ENCODE measurements around the gene GBP3.
A peak's percentile ranks its signal among the peaks of the same experiment; 100 is the strongest.

The GBP3 gene, protein sequence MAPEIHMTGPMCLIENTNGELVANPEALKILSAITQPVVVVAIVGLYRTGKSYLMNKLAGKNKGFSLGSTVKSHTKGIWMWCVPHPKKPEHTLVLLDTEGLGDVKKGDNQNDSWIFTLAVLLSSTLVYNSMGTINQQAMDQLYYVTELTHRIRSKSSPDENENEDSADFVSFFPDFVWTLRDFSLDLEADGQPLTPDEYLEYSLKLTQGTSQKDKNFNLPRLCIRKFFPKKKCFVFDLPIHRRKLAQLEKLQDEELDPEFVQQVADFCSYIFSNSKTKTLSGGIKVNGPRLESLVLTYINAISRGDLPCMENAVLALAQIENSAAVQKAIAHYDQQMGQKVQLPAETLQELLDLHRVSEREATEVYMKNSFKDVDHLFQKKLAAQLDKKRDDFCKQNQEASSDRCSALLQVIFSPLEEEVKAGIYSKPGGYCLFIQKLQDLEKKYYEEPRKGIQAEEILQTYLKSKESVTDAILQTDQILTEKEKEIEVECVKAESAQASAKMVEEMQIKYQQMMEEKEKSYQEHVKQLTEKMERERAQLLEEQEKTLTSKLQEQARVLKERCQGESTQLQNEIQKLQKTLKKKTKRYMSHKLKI

DNA sequence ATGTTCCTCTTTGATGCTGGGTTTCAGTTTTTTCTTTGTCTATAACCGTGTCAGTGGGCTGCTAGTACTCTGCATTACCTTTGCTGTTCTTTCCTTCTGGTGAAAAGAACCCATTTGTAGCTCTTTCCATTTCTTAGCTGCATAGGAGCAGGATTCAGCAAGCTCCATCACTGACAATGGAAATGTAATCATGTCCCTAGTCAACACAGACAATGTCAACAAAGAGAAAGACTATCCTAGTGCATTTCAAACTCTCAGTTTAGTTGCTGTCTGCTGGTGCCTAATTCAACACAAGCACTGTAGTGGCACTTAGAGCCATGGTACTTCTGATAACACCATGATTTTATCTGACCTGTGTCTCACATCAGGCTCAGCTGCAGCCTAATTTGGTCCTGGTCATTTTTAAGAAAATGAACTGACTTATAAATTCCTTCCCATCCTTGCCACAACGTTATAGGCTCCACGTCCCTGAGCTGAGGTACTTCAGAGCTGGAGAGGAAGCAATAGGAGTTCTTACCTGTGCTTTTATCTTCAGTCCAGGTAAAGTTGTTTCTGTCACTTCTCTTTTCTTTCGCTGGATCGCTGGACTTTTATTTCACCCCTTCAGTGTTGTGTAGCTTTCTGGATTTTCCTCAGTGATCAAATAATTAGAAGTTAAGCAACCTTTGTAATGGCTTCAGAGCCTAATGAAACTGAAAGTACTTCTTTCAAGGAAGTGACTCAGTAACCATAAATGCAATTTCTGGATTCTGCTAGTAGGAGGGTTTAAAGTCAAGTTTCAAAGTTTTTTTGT lies at the start of gene GBP3:
GBP3 (minus strand) TSS at position 700 of the 793 bp plus-strand sequence. CDS start 2,145 bp downstream, outside the sequence.
- peak within 1 kb of the TSS; percentile 60 to 81 (median 76); a peak in 21 of 22 replicates for H3K9ac ChIP-seq
- H3K27me3 ChIP-seq, result no peaks in the 10 kb centered on the region
- H3K4me1 ChIP-seq, result peaks cover 15 to 24% (median 22%) of the 10 kb centered on the region in 10 experiments
- peaks cover 10 to 26% (median 19%) of the 10 kb centered on the region in 11 experiments; a peak in 19 of 22 replicates for H3K36me3 ChIP-seq
- peak within 1 kb of the TSS; percentile 52 to 72 (median 65) for H3K4me3 ChIP-seq
- peak within 1 kb of the TSS; percentile 67 to 86 (median 80); a peak in 21 of 22 replicates for H3K27ac ChIP-seq
- H4K20me1 ChIP-seq, result no peaks in the 10 kb centered on the region
- peak in 5 of 11 experiments; percentile 44 to 75 (median 61); a peak in 8 of 22 replicates for TF ChIP-seq Cebpa-rat (IDR thresholded peaks at IDR 0.05)
- peaks cover 0 to 7% (median 0%) of the 10 kb centered on the region in 11 experiments; a peak in 4 of 22 replicates for H3K9me3 ChIP-seq (replicated peaks in 1 of 11)
- peak within 1 kb of the TSS; percentile 71 to 90 (median 83) for H3K4me2 ChIP-seq

DNA sequence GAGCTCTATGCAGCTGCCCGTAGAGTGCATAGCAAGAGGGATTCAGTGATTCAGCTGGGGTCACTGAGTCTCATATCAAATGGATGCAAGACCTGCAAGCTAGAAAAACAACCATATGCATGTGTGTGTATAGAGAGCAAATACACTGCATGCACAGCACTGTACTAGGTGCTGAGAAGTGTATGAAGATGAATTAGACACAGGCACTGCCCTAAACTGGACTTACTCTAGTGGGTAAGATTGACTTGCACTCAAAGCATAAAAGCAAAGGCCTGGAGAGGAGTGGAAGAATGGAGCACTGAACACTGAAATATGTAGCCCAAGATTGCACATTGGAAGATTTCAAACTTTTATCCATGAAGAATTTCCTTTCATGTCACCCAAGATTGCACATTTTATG lies 47.8 kb upstream of the GBP3 start:
- Histone ChIP-seq H3K9ac (no peak overlapping the region), H3K9me3 (replicated peaks in 1 of 11) (peaks cover 0 to 22% (median 14%) of the 10 kb centered on the region in 11 experiments; a peak in 12 of 22 replicates), H3K36me3 (no peaks in the 10 kb centered on the region), H4K20me1 (no peaks in the 10 kb centered on the region), H3K4me2 (peak overlapping the region in 6 of 11 experiments; percentile 26 to 78 (median 48); a peak in 9 of 22 replicates), H3K27ac (no peak overlapping the region), H3K4me3 (no peak overlapping the region), H3K4me1 (peaks cover 1 to 11% (median 2%) of the 10 kb centered on the region in 10 experiments; a peak in 11 of 20 replicates), H3K27me3 (no peaks in the 10 kb centered on the region)
- TF ChIP-seq Cebpa-rat (IDR thresholded peaks at IDR 0.05), result no peak

DNA sequence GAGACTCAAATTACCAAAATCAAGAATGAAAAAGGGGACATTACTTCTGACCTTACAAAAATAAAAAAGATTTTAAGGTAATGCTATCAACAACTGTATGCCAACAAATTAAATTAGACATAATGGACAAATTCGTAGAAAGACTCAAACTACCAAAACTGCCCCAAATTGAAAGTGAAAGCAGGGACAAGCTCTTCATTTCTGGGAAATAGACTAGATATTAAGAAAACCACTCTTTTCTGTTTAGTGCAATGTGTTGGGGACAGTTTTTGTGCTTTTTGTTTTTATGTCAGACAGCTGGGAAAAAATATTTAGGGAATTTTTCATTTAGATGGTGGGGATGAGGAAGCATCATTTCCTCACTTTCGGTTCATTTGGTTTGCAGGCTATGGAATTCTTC lies 47.3 kb upstream of the GBP3 start:
- Histone ChIP-seq H3K4me3 (peak overlapping the region in 2 of 10 experiments; percentile 6 to 31; a peak in 1 of 20 replicates), H3K9me3 (replicated peaks in 1 of 11) (peaks cover 0 to 22% (median 13%) of the 10 kb centered on the region in 11 experiments; a peak in 12 of 22 replicates), H4K20me1 (no peaks in the 10 kb centered on the region)

DNA sequence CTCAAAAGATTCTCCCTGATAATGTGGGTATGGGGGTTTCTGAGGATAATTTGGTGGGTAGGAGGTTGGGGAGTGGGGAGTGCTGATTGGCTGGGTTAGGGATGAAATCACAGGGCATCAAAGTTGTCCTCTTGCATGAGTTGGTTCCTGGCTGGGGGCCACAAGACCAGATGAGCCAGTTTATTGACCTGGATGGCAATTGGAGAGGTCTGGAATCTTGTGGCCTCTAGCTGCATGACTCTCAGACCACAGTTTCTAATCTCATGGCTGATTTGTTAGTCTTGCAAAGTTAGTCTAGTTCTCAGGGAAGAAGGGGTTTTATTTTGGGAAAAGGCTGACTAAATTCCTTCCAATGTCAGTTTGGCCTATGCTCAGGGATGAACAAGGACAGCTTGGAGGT lies 45.6 kb upstream of the GBP3 start:
- no peak overlapping the region for H3K4me2 ChIP-seq
- H3K27ac ChIP-seq, result no peak overlapping the region

More for the DNA sequence above, 47.3 kb upstream of the GBP3 start:
- H3K36me3 ChIP-seq, result no peaks in the 10 kb centered on the region
- peaks cover 4 to 14% (median 8%) of the 10 kb centered on the region in 10 experiments; a peak in 17 of 20 replicates for H3K4me1 ChIP-seq
- peak overlapping the region in 2 of 11 experiments; percentile 8 to 23; a peak in 2 of 22 replicates for H3K27ac ChIP-seq
- TF ChIP-seq Cebpa-rat (IDR thresholded peaks at IDR 0.05), result no peak
- H3K4me2 ChIP-seq, result peak overlapping the region; percentile 14 to 78 (median 39); a peak in 16 of 22 replicates
- no peaks in the 10 kb centered on the region for H3K27me3 ChIP-seq
- peak overlapping the region in 1 of 11 experiments; percentile 29; a peak in 1 of 22 replicates for H3K9ac ChIP-seq

DNA sequence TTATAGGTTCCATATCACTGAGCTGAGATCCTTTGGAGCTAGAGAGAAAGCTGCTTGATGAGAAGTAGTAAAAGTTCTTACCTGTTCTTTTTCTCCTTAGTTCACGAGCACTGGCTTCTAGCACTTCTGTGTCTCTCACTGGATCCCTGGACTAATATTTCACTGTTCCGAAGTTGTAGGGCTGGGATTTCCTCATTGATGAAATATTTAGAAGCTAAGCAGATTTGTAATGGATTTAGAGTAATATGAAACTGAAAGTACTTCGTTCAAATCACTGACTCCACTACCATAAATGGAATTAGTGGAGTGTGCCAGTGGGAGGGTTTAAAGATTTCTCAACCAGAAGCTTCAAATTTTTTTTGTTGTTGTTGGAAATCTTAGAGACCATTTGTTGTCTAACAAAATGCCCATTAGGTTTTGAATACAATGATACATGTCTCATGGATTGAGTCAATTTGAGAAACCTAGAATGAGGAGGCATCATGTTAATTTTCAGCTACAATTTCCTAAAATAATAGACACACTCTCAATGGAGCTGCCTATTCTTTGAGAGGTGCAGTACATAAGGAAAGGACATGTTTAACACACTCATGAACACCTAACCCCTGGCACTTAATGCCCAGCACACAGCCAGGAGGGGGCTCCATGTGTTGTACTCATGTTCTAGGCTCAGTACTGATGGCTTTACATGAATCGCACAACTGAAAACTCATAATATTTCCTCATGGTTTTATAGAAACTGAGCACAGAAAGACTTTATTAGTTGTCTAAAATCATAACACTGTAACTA lies 42.6 kb upstream of the GBP3 start, which contains the start of gene GBP1:
GBP1 (minus strand) TSS at position 130 of the 790 bp plus-strand sequence. CDS start 1,974 bp downstream, outside the sequence.
- no peak for TF ChIP-seq Cebpa-rat (IDR thresholded peaks at IDR 0.05)
- no peaks in the 10 kb centered on the region for H4K20me1 ChIP-seq
- H3K27ac ChIP-seq, result peak within 1 kb of the TSS; percentile 34 to 69 (median 49); a peak in 19 of 22 replicates
- H3K4me1 ChIP-seq, result peaks cover 4 to 27% (median 15%) of the 10 kb centered on the region in 10 experiments; a peak in 17 of 20 replicates
- no peaks in the 10 kb centered on the region; a peak in 1 of 22 replicates for H3K9me3 ChIP-seq (replicated peaks in 1 of 11)
- H3K9ac ChIP-seq, result peak within 1 kb of the TSS; percentile 40 to 72 (median 59); a peak in 21 of 22 replicates
- H3K4me2 ChIP-seq, result peak within 1 kb of the TSS; percentile 67 to 93 (median 80)
- H3K27me3 ChIP-seq, result no peaks in the 10 kb centered on the region
- peak within 1 kb of the TSS; percentile 45 to 60 (median 51) for H3K4me3 ChIP-seq
- peaks cover 0 to 4% (median 0%) of the 10 kb centered on the region in 11 experiments; a peak in 1 of 22 replicates for H3K36me3 ChIP-seq

More for the DNA sequence above, 45.6 kb upstream of the GBP3 start:
- Histone ChIP-seq H3K9ac (no peak overlapping the region), H4K20me1 (no peaks in the 10 kb centered on the region), H3K27me3 (no peaks in the 10 kb centered on the region), H3K4me1 (peaks cover 4 to 27% (median 15%) of the 10 kb centered on the region in 10 experiments; a peak in 17 of 20 replicates), H3K4me3 (no peak overlapping the region), H3K9me3 (replicated peaks in 1 of 11) (peaks cover 0 to 7% (median under 1%) of the 10 kb centered on the region in 11 experiments; a peak in 4 of 22 replicates), H3K36me3 (no peaks in the 10 kb centered on the region)
- no peak for TF ChIP-seq Cebpa-rat (IDR thresholded peaks at IDR 0.05)

DNA sequence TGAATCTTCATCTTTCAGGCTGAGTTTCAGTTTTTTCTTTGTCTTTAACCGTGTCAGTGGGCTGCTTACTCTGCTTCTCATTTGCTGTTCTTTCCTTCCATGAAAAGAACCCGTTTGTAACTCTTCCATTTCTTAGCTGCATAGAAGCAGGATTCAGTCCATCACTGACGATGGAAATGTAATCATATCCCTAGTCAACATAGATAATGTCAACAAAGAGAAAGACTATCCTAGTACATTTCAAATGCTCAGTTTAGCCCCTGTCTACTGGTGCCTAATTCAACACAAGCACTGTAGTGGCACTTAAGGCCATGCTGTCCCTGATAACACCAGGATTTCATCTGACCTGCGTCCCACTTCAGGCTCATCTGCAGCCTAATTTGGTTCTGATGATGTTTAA lies 42.0 kb upstream of the GBP3 start:
- Histone ChIP-seq H3K9me3 (replicated peaks in 1 of 11) (no peaks in the 10 kb centered on the region), H3K27me3 (no peaks in the 10 kb centered on the region), H3K4me1 (peaks cover 4 to 21% (median 15%) of the 10 kb centered on the region in 10 experiments; a peak in 17 of 20 replicates), H3K4me2 (peak overlapping the region; percentile 67 to 93 (median 80)), H3K4me3 (peak overlapping the region; percentile 45 to 60 (median 51)), H3K27ac (peak overlapping the region in 10 of 11 experiments; percentile 34 to 69 (median 51); a peak in 17 of 22 replicates), H3K36me3 (peaks cover 0 to 8% (median 0%) of the 10 kb centered on the region in 11 experiments; a peak in 1 of 22 replicates), H3K9ac (peak overlapping the region; percentile 40 to 72 (median 59); a peak in 21 of 22 replicates), H4K20me1 (no peaks in the 10 kb centered on the region)
- TF ChIP-seq Cebpa-rat (IDR thresholded peaks at IDR 0.05), result no peak

DNA sequence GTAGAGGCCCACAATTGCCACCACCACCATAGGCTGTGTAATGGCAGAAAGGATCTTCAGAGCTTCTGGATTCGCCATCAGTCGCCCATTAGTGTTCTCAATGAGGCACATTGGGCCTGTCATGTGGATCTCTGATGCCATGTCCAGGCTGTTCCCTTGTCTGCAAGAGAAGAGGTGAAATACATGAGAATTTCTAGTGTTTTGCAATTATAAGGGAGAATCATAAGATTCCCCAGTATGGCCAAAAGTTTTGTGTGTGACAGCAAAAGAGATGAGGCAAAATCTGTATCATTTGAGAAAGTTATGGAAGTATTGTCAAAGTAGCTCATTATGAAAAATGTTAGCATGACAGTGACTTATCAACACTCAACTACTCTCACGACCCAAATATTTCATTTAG lies 40.4 kb upstream of the GBP3 start:
- no peak for TF ChIP-seq Cebpa-rat (IDR thresholded peaks at IDR 0.05)
- H3K4me1 ChIP-seq, result peaks cover 4 to 21% (median 15%) of the 10 kb centered on the region in 10 experiments; a peak in 17 of 20 replicates
- H3K27ac ChIP-seq, result no peak overlapping the region
- peaks cover 0 to 21% (median 0%) of the 10 kb centered on the region in 11 experiments; a peak in 4 of 22 replicates for H3K36me3 ChIP-seq
- no peaks in the 10 kb centered on the region for H4K20me1 ChIP-seq
- H3K4me2 ChIP-seq, result no peak overlapping the region
- no peak overlapping the region for H3K4me3 ChIP-seq
- H3K27me3 ChIP-seq, result no peaks in the 10 kb centered on the region
- no peak overlapping the region for H3K9ac ChIP-seq
- no peaks in the 10 kb centered on the region for H3K9me3 ChIP-seq (replicated peaks in 1 of 11)

Measured in BLaER1 treated with 17β-estradiol and CSF1 and Interleukin-3, amounts not matched to agents 10 nM and 100 nM (cell line).